HG02884 (cell line): ENCODE data around the gene GOLGA8A.
"Not testable (repeated sequence)": the region's sequence is repeated elsewhere in the genome, so short reads cannot be mapped to it uniquely, and the experiment has no call there.

ENCODE experiments used
- ATAC-seq: cut with Tn5 transposase; IDR thresholded peaks from one replicate; pipeline ENCODE4 v1.9.1; 2021; ENCODE audit warnings: mild to moderate bottlenecking, moderate library complexity; ENCODE audit not compliant: unreplicated experiment

The GOLGA8A gene

DNA sequence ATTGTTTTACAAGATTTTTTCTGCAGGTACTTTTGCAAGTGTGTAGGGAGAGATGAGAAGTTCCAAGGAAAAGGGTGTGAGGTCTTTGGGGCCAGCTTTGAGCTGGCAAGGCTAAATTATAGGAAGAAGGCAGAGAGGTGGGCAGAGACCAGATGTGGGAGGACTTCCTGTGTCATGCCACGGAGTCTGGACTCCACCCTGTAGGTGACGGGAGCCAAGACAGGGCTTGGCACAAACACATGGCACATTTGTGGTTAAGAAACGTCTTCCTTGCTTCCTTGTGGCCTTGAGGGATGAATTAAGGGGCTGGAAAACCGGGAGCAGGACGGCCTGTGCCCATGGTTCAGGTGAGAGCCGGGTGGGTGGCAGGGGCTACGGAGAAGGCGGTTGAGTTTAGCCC is 19.2 kb downstream of the GOLGA8A start:
- not testable (repeated sequence) for ATAC-seq

DNA sequence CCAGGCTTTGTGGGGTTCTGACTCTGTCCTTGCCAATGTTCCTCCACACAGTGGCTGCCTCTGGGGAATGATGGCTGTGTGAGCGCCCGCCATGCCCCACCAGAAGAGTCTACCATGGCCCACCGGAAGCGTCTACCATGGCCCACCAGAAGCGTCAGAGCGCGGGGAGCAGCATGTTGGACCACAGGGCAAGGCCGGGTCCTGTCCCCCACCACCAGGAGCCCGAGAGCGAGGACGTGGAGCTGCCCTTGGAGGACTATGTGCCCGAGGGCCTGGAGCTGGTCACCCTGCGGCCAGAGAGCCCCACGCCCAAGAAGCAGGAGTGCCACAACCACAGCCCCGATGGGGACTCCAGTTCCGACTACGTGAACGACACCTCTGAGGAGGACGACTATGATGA is 28.1 kb downstream of the GOLGA8A start:
- ATAC-seq, result not testable (repeated sequence)

GRCh38 chr15:34408973-34409372 is 28.6 kb downstream of the GOLGA8A start:
- not testable (repeated sequence) for ATAC-seq

DNA sequence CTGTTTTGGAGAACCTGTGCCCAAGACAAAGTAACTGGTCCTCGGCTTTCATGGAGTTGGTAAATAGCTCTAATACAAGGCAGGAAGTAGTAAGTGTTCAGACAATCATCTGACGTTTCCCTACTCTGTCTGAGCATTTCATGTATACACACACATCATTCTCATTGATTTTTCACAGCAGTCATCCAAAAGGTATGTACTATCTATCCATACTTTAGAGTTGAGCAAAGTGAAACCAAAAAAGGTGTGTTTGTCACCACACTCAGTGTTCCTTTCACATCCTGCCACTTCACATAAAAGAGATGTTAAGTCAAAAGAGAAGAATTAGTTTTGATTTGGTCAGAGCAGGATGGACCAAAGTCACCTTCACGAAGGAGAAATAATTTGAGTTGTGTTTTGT is 33.7 kb downstream of the GOLGA8A start:
- not testable (repeated sequence) for ATAC-seq

DNA sequence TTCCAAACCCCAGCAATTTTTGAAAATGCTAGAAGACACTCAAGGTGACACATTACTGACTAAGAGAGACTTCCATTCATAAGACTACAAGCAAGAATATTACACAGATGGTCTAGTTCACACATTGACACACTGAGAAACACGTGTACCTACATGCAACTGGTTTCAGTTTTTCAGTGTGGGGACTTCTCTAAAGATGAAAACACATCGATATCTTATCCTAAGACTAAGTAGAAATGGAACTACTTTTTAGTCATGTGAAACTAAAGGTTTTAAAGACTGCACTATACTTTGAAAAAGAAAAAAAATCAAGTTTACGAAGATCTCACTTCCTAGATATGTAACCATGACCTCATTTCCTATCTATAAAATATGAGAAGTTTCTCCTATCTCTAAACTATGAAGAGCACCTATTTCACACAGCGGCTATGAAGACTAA is 34.4 kb downstream of the GOLGA8A start:
- peak; percentile 71 for ATAC-seq

GRCh38 chr15:34397637-34398259 is 39.9 kb downstream of the GOLGA8A start:
- ATAC-seq, result not testable (repeated sequence)

GRCh38 chr15:34392981-34393380 is 44.6 kb downstream of the GOLGA8A start:
- not testable (repeated sequence) for ATAC-seq

- ATAC-seq, result not testable (repeated sequence)
Observed at GRCh38 chr15:34389594-34390086, 48.0 kb downstream of the GOLGA8A start.
